ENCODE results near the gene TGFA.

TGFA gene

GRCh38 chr2:70412294-70413070 lies 141.1 kb downstream of the TGFA start:
- DNase-seq, result no peak

GRCh38 chr2:70411483-70412125 lies 142.0 kb downstream of the TGFA start:
- no peak for DNase-seq

GRCh38 chr2:70403267-70404053 lies 150.2 kb downstream of the TGFA start:
- DNase-seq, result no peak

- DNase-seq, result no peak
Measured at GRCh38 chr2:70400539-70400938, 153.1 kb downstream of the TGFA start.

GRCh38 chr2:70399046-70399445 lies 154.6 kb downstream of the TGFA start:
- DNase-seq, result no peak
